ENCODE data around the gene UBL3. TPM values are rescaled to one million over a fixed set of nuclear protein-coding genes. Genes with fewer than 3 reads are reported as not detected.

UBL3 gene
- total and polyA plus RNA-seq, 2 donors from 2014 or later = 18.1 to 34.1 TPM

DNA sequence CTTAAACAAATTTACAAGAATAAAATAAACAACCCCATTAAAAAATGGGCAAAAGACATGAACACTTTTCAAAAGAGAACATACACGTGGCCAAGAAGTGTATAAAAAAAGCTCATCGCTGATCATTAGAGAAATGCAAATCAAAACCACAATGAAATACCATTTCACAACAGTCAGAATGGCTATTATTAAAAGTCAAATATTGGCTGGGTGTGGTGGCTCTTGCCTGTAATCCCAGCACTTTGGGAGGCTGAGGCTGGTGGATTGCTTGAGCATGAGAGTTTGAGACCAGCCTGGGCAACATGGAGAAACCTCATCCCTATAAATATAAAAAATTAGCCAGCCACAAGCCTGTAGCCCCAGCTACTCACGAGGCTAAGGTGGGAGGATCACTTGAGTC lies 89.9 kb downstream of the UBL3 start:
- no peaks in the 10 kb centered on the region for H3K27me3 ChIP-seq (ENCODE audit: control insufficient read depth, insufficient read depth, low read length)
- TF ChIP-seq CTCF (IDR thresholded peaks at IDR 0.05; ENCODE audit: borderline replicate concordance, extremely low read depth, insufficient read depth) = no peak
- H3K4me3 ChIP-seq (ENCODE audit: low read length in 3 of 3) = no peak overlapping the region
- DNase-seq = no peak
- no peak for FAIRE-seq
- H3K4me1 ChIP-seq (ENCODE audit: control insufficient read depth in 2 of 3, insufficient read depth in 2 of 3, low read depth in 1 of 3, low read length in 3 of 3) = no peaks in the 10 kb centered on the region
- intact Hi-C loops (cut with DNase I) = no loop called here
- H3K9me3 ChIP-seq (ENCODE audit: control insufficient read depth in 2 of 3, insufficient read depth in 1 of 3, low read length in 3 of 3) = no peaks in the 10 kb centered on the region
- H3K36me3 ChIP-seq (ENCODE audit: control insufficient read depth in 2 of 3, insufficient read depth in 3 of 3, low read length in 3 of 3) = no peaks in the 10 kb centered on the region
- H3K9ac ChIP-seq (ENCODE audit: low read length in 3 of 3) = no peak overlapping the region
- no peak overlapping the region for H3K27ac ChIP-seq (ENCODE audit: low read depth in 2 of 2, low read length in 2 of 2)

DNA sequence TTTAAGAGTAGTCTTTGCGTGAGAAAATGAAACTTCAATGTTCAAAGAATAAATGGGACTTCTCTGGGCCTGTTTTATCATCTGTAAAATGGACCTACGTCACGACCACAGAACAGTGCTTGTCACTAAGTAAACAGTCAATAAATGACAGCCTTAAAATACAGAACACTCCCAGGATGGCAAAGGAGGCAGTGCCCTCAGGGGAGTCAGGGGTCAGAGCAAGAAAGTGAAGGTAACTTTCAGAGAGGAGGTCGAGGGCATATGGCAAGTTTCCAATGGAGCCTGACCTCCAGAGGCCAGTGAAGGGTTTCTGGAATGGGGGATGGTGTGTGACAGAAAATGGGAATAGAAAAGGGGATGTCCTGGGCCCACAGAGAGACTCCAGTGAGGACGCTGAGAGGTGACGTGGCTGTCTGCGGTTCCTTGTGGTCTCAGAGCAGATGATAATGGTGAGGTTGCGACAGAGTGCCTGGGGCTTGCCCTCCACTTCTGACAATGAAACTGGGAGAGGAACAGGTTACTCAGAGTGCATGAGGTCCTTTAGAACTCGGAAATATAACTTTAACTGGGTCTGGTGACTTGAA lies 91.8 kb downstream of the UBL3 start:
- Histone ChIP-seq H3K27me3 (ENCODE audit: control insufficient read depth, insufficient read depth, low read length) (no peaks in the 10 kb centered on the region), H3K4me1 (ENCODE audit: control insufficient read depth in 2 of 3, insufficient read depth in 2 of 3, low read depth in 1 of 3, low read length in 3 of 3) (no peaks in the 10 kb centered on the region), H3K9ac (ENCODE audit: low read length in 3 of 3) (no peak overlapping the region), H3K4me3 (ENCODE audit: low read length in 3 of 3) (no peak overlapping the region), H3K36me3 (ENCODE audit: control insufficient read depth in 2 of 3, insufficient read depth in 3 of 3, low read length in 3 of 3) (no peaks in the 10 kb centered on the region), H3K27ac (ENCODE audit: low read depth in 2 of 2, low read length in 2 of 2) (no peak overlapping the region), H3K9me3 (ENCODE audit: control insufficient read depth in 2 of 3, insufficient read depth in 1 of 3, low read length in 3 of 3) (no peaks in the 10 kb centered on the region)
- no peak for FAIRE-seq
- intact Hi-C loops (cut with DNase I) = no loop called here
- DNase-seq = no peak
- no peak for TF ChIP-seq CTCF (IDR thresholded peaks at IDR 0.05; ENCODE audit: borderline replicate concordance, extremely low read depth, insufficient read depth)

GRCh38 chr13:29756506-29756905 lies 93.9 kb downstream of the UBL3 start:
- DNase-seq (no peak), FAIRE-seq (no peak)
- Histone ChIP-seq H3K9ac (ENCODE audit: low read length in 3 of 3) (no peak overlapping the region), H3K36me3 (ENCODE audit: control insufficient read depth in 2 of 3, insufficient read depth in 3 of 3, low read length in 3 of 3) (no peaks in the 10 kb centered on the region), H3K9me3 (ENCODE audit: control insufficient read depth in 2 of 3, insufficient read depth in 1 of 3, low read length in 3 of 3) (no peaks in the 10 kb centered on the region), H3K27ac (ENCODE audit: low read depth in 2 of 2, low read length in 2 of 2) (no peak overlapping the region), H3K27me3 (ENCODE audit: control insufficient read depth, insufficient read depth, low read length) (no peaks in the 10 kb centered on the region), H3K4me1 (ENCODE audit: control insufficient read depth in 2 of 3, insufficient read depth in 2 of 3, low read depth in 1 of 3, low read length in 3 of 3) (no peaks in the 10 kb centered on the region), H3K4me3 (ENCODE audit: low read length in 3 of 3) (no peak overlapping the region)
- intact Hi-C loops (cut with DNase I) = no loop called here
- TF ChIP-seq CTCF (IDR thresholded peaks at IDR 0.05; ENCODE audit: borderline replicate concordance, extremely low read depth, insufficient read depth) = no peak

- intact Hi-C loops (cut with DNase I) = no loop called here
- H3K9me3 ChIP-seq (ENCODE audit: control insufficient read depth in 2 of 3, insufficient read depth in 1 of 3, low read length in 3 of 3) = no peaks in the 10 kb centered on the region
- no peak for FAIRE-seq
- DNase-seq = no peak
- no peak overlapping the region for H3K27ac ChIP-seq (ENCODE audit: low read depth in 2 of 2, low read length in 2 of 2)
- TF ChIP-seq CTCF (IDR thresholded peaks at IDR 0.05; ENCODE audit: borderline replicate concordance, extremely low read depth, insufficient read depth) = no peak
- H3K36me3 ChIP-seq (ENCODE audit: control insufficient read depth in 2 of 3, insufficient read depth in 3 of 3, low read length in 3 of 3) = no peaks in the 10 kb centered on the region
- no peaks in the 10 kb centered on the region for H3K4me1 ChIP-seq (ENCODE audit: control insufficient read depth in 2 of 3, insufficient read depth in 2 of 3, low read depth in 1 of 3, low read length in 3 of 3)
- H3K9ac ChIP-seq (ENCODE audit: low read length in 3 of 3) = no peak overlapping the region
- H3K4me3 ChIP-seq (ENCODE audit: low read length in 3 of 3) = no peak overlapping the region
- H3K27me3 ChIP-seq (ENCODE audit: control insufficient read depth, insufficient read depth, low read length) = no peaks in the 10 kb centered on the region
These were observed 96.0 kb downstream of the UBL3 start for GRCh38 chr13:29754473-29754806.

Measured in kidney (tissue), 14 donors.